Chondrocyte (in vitro differentiated cells): ENCODE results near the gene LMX1A. TPM values are rescaled to one million over a fixed set of nuclear protein-coding genes. Genes with fewer than 3 reads are reported as not detected.

Experiments used
- DNase-seq: peaks from one replicate; pipeline ENCODE4 v3.0.0; 2021; ENCODE audit warnings: mixed read lengths, low spot score
- H3K27ac Mint-ChIP-seq: one replicate; pipeline ENCODE4 v1.8.0; 2021; ENCODE audit warnings: mild to moderate bottlenecking, moderate library complexity, mixed read lengths; ENCODE audit not compliant: unreplicated experiment
- H3K27me3 Mint-ChIP-seq: 2 replicates; pipeline ENCODE4 v1.8.0; 2021; ENCODE audit warnings: low read depth, mixed read lengths
- H3K36me3 Mint-ChIP-seq: 2 replicates; pipeline ENCODE4 v1.8.0; 2021; ENCODE audit warnings: low read depth, mixed read lengths
- H3K4me1 Mint-ChIP-seq: 2 replicates; pipeline ENCODE4 v1.8.0; 2021; ENCODE audit warnings: low read depth, mild to moderate bottlenecking, mixed read lengths
- H3K4me3 Mint-ChIP-seq: one replicate; pipeline ENCODE4 v1.8.0; 2021; ENCODE audit warnings: mild to moderate bottlenecking, moderate library complexity, mixed read lengths; ENCODE audit not compliant: unreplicated experiment
- H3K9me3 Mint-ChIP-seq: 2 replicates; pipeline ENCODE4 v1.8.0; 2021; ENCODE audit warnings: low read depth, mixed read lengths
- CTCF ChIP-seq: fragments of 200-600 bp; sonication (generic); IDR thresholded peaks from 2 replicates; pipeline ENCODE4 v1.5.0; 2021; ENCODE audit warnings: antibody characterized with exemption, mild to moderate bottlenecking, moderate library complexity
- total RNA-seq: library from RNA; stranded (reverse); gene quantifications from 3 replicates; pipeline ENCODE4 v1.2.1, GENCODE V29; 2021

The LMX1A gene
- total RNA-seq, 1 donor from 2014 or later: not detected

DNA sequence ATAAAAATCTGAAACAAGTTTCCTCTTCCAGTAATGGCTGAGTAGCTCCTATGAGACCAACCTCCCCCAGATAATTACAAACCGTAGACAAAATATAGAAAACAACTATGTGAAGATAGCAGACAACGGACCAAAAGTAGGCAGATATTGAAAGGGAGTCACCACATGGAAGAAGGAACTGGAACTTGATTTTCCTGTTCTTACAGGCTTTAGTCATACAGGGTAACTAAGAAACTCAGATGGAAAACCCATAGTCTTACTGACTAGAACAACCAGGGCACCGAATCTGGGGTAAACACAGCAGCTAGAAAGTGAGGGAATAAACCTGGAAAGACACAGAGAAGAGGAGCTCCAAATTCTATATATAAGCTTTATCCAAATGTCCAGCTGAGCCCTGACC, 26.0 kb downstream of the LMX1A start:
- no peak for DNase-seq
- Mint-ChIP-seq H3K9me3 (no peaks in the 10 kb centered on the region), H3K4me1 (no peaks in the 10 kb centered on the region), H3K36me3 (no peaks in the 10 kb centered on the region), H3K27me3 (peaks cover 19% of the 10 kb centered on the region), H3K27ac (no peak overlapping the region), H3K4me3 (no peak overlapping the region)
- no peak for TF ChIP-seq CTCF

- H3K27me3 Mint-ChIP-seq: peaks cover 25% of the 10 kb centered on the region
Observed at GRCh38 chr1:165329104-165329503, 27.4 kb downstream of the LMX1A start.

GRCh38 chr1:165328136-165328535, 28.4 kb downstream of the LMX1A start:
- no peaks in the 10 kb centered on the region for H3K36me3 Mint-ChIP-seq
- no peak overlapping the region for H3K27ac Mint-ChIP-seq
- H3K4me3 Mint-ChIP-seq: no peak overlapping the region
- H3K27me3 Mint-ChIP-seq: peaks cover 26% of the 10 kb centered on the region
- no peaks in the 10 kb centered on the region for H3K9me3 Mint-ChIP-seq
- no peak for TF ChIP-seq CTCF
- no peak for DNase-seq
- H3K4me1 Mint-ChIP-seq: no peaks in the 10 kb centered on the region

More at GRCh38 chr1:165329104-165329503, 27.4 kb downstream of the LMX1A start:
- no peaks in the 10 kb centered on the region for H3K36me3 Mint-ChIP-seq
- DNase-seq: no peak
- H3K4me3 Mint-ChIP-seq: no peak overlapping the region
- no peaks in the 10 kb centered on the region for H3K4me1 Mint-ChIP-seq
- no peak overlapping the region for H3K27ac Mint-ChIP-seq
- no peak for TF ChIP-seq CTCF
- H3K9me3 Mint-ChIP-seq: no peaks in the 10 kb centered on the region

- no peak overlapping the region for H3K27ac Mint-ChIP-seq
- peaks cover 29% of the 10 kb centered on the region for H3K27me3 Mint-ChIP-seq
- H3K4me3 Mint-ChIP-seq: no peak overlapping the region
- H3K36me3 Mint-ChIP-seq: no peaks in the 10 kb centered on the region
- H3K4me1 Mint-ChIP-seq: no peaks in the 10 kb centered on the region
- DNase-seq: no peak
- TF ChIP-seq CTCF: no peak
- no peaks in the 10 kb centered on the region for H3K9me3 Mint-ChIP-seq
Observed at GRCh38 chr1:165327538-165327937, 29.0 kb downstream of the LMX1A start.

GRCh38 chr1:165325460-165326203, 30.9 kb downstream of the LMX1A start:
- Mint-ChIP-seq H3K9me3 (peaks cover 11% of the 10 kb centered on the region), H3K27ac (no peak overlapping the region), H3K4me1 (no peaks in the 10 kb centered on the region), H3K36me3 (no peaks in the 10 kb centered on the region), H3K27me3 (peaks cover 35% of the 10 kb centered on the region), H3K4me3 (no peak overlapping the region)
- TF ChIP-seq CTCF: no peak
- DNase-seq: no peak
